H1 (cell line): ENCODE results near the gene USP7. TPM values are rescaled to one million over a fixed set of nuclear protein-coding genes. Genes with fewer than 3 reads are reported as not detected.

Source experiments
- EGR1 ChIP-seq: IDR thresholded peaks from 2 replicates; pipeline ENCODE4 v1.6.1; 2011; ENCODE audit warnings: low read depth, low read length, borderline replicate concordance
- JUND ChIP-seq: IDR thresholded peaks from 2 replicates; pipeline ENCODE4 v1.6.1; 2011; ENCODE audit warnings: mild to moderate bottlenecking, improper control_type of control experiment, low read length
- RAD21 ChIP-seq, 2 experiments: IDR thresholded peaks in 1 of 2; conservative IDR thresholded peaks in 1 of 2; 2 replicates each; pipeline ENCODE4 v1.6.1; 2011; ENCODE audit warnings: low read depth in 2 of 2, low read length in 2 of 2, improper control_type of control experiment in 1 of 2, inconsistent platforms in 1 of 2, mild to moderate bottlenecking in 1 of 2, moderate library complexity in 1 of 2
- TBP ChIP-seq: IDR thresholded peaks from 2 replicates; pipeline ENCODE4 v1.6.1; 2011; ENCODE audit warnings: low read depth, low read length, improper control_type of control experiment
- YY1 ChIP-seq: IDR thresholded peaks from 2 replicates; pipeline ENCODE4 v1.6.1; 2011; ENCODE audit warnings: low read depth, mild to moderate bottlenecking, low read length
- polyA plus RNA-seq, 7 experiments: library from polyadenylated mRNA; depleted of rRNA in 3 of 7; stranded (reverse) in 5 of 7; unstranded in 2 of 7; fragments of >200 nt in 5 of 7; fragments of 200-250 nt in 2 of 7; gene quantifications; 1 replicate in 5 of 7; 2 replicates in 1 of 7; 4 replicates in 1 of 7; pipeline versions ENCODE4 v1.2.1 to v1.2.3, GENCODE V29; 2011 to 2013; ENCODE audit warnings: missing spikeins in 2 of 7, mixed read lengths in 2 of 7
- total RNA-seq: library from RNA; stranded (reverse); fragmentation: NEBNext Ultra II Directional; extraction: Animal tissue kit (Norgen Biotek cat#: 25700); gene quantifications from 2 replicates; pipeline ENCODE4 v1.2.1, GENCODE V29; 2021
- TF ChIP-seq, protein P1 (sequence below): fragments of 300-600 bp; sonication (generic); IDR thresholded peaks from 2 replicates; pipeline ENCODE4 v1.7.1; 2012; ENCODE audit warnings: low read length, moderate library complexity, mild to moderate bottlenecking, inconsistent platforms; ENCODE audit not compliant: insufficient replicate concordance

Gene USP7
- total and polyA plus RNA-seq, 2 of the 8 experiments (the other 6 are each of a cell fraction or from before 2014, with no cell fraction given): 21.3 to 211 TPM

GRCh38 chr16:8904018-8904430 is 59.7 kb downstream of the USP7 start (continued):
- TF ChIP-seq, protein P1, sequence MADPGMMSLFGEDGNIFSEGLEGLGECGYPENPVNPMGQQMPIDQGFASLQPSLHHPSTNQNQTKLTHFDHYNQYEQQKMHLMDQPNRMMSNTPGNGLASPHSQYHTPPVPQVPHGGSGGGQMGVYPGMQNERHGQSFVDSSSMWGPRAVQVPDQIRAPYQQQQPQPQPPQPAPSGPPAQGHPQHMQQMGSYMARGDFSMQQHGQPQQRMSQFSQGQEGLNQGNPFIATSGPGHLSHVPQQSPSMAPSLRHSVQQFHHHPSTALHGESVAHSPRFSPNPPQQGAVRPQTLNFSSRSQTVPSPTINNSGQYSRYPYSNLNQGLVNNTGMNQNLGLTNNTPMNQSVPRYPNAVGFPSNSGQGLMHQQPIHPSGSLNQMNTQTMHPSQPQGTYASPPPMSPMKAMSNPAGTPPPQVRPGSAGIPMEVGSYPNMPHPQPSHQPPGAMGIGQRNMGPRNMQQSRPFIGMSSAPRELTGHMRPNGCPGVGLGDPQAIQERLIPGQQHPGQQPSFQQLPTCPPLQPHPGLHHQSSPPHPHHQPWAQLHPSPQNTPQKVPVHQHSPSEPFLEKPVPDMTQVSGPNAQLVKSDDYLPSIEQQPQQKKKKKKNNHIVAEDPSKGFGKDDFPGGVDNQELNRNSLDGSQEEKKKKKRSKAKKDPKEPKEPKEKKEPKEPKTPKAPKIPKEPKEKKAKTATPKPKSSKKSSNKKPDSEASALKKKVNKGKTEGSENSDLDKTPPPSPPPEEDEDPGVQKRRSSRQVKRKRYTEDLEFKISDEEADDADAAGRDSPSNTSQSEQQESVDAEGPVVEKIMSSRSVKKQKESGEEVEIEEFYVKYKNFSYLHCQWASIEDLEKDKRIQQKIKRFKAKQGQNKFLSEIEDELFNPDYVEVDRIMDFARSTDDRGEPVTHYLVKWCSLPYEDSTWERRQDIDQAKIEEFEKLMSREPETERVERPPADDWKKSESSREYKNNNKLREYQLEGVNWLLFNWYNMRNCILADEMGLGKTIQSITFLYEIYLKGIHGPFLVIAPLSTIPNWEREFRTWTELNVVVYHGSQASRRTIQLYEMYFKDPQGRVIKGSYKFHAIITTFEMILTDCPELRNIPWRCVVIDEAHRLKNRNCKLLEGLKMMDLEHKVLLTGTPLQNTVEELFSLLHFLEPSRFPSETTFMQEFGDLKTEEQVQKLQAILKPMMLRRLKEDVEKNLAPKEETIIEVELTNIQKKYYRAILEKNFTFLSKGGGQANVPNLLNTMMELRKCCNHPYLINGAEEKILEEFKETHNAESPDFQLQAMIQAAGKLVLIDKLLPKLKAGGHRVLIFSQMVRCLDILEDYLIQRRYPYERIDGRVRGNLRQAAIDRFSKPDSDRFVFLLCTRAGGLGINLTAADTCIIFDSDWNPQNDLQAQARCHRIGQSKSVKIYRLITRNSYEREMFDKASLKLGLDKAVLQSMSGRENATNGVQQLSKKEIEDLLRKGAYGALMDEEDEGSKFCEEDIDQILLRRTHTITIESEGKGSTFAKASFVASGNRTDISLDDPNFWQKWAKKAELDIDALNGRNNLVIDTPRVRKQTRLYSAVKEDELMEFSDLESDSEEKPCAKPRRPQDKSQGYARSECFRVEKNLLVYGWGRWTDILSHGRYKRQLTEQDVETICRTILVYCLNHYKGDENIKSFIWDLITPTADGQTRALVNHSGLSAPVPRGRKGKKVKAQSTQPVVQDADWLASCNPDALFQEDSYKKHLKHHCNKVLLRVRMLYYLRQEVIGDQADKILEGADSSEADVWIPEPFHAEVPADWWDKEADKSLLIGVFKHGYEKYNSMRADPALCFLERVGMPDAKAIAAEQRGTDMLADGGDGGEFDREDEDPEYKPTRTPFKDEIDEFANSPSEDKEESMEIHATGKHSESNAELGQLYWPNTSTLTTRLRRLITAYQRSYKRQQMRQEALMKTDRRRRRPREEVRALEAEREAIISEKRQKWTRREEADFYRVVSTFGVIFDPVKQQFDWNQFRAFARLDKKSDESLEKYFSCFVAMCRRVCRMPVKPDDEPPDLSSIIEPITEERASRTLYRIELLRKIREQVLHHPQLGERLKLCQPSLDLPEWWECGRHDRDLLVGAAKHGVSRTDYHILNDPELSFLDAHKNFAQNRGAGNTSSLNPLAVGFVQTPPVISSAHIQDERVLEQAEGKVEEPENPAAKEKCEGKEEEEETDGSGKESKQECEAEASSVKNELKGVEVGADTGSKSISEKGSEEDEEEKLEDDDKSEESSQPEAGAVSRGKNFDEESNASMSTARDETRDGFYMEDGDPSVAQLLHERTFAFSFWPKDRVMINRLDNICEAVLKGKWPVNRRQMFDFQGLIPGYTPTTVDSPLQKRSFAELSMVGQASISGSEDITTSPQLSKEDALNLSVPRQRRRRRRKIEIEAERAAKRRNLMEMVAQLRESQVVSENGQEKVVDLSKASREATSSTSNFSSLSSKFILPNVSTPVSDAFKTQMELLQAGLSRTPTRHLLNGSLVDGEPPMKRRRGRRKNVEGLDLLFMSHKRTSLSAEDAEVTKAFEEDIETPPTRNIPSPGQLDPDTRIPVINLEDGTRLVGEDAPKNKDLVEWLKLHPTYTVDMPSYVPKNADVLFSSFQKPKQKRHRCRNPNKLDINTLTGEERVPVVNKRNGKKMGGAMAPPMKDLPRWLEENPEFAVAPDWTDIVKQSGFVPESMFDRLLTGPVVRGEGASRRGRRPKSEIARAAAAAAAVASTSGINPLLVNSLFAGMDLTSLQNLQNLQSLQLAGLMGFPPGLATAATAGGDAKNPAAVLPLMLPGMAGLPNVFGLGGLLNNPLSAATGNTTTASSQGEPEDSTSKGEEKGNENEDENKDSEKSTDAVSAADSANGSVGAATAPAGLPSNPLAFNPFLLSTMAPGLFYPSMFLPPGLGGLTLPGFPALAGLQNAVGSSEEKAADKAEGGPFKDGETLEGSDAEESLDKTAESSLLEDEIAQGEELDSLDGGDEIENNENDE: no peak
- TF ChIP-seq RAD21 (IDR thresholded peaks at IDR 0.05 in 1 of 2, conservative IDR thresholded peaks at IDR 0.05 in 1 of 2; ENCODE audit: low read depth in 2 of 2, low read length in 2 of 2) (no peak), YY1 (no peak), EGR1 (no peak), JUND (no peak), TBP (no peak)
